Measurements from ENCODE around the gene MYO3A.

MYO3A gene

GRCh38 chr10:26029858-26030257, 95.8 kb downstream of the MYO3A start:
- no peak for TF ChIP-seq CTCF (IDR thresholded peaks at IDR 0.05; ENCODE audit: control insufficient read depth, insufficient read depth, low read depth, low read length, missing control alignments)
- no peak for DNase-seq (ENCODE audit: low read depth)
- no peak overlapping the region for H3K4me3 ChIP-seq (ENCODE audit: control insufficient read depth, low read depth, low read length)

- H3K4me3 ChIP-seq (ENCODE audit: control insufficient read depth, low read depth, low read length), result no peak overlapping the region
- DNase-seq (ENCODE audit: low read depth), result no peak
- no peak for TF ChIP-seq CTCF (IDR thresholded peaks at IDR 0.05; ENCODE audit: control insufficient read depth, insufficient read depth, low read depth, low read length, missing control alignments)
Measured at GRCh38 chr10:26031300-26031699, 97.3 kb downstream of the MYO3A start.

- no peak for DNase-seq (ENCODE audit: low read depth)
- H3K4me3 ChIP-seq (ENCODE audit: control insufficient read depth, low read depth, low read length), result no peak overlapping the region
- no peak for TF ChIP-seq CTCF (IDR thresholded peaks at IDR 0.05; ENCODE audit: control insufficient read depth, insufficient read depth, low read depth, low read length, missing control alignments)
Measured at GRCh38 chr10:26043469-26043868, 109.4 kb downstream of the MYO3A start.

- no peak overlapping the region for H3K4me3 ChIP-seq (ENCODE audit: control insufficient read depth, low read depth, low read length)
- TF ChIP-seq CTCF (IDR thresholded peaks at IDR 0.05; ENCODE audit: control insufficient read depth, insufficient read depth, low read depth, low read length, missing control alignments), result no peak
- DNase-seq (ENCODE audit: low read depth), result no peak
Measured at GRCh38 chr10:26044141-26044749, 110.2 kb downstream of the MYO3A start.

- no peak overlapping the region for H3K4me3 ChIP-seq (ENCODE audit: control insufficient read depth, low read depth, low read length)
- no peak for TF ChIP-seq CTCF (IDR thresholded peaks at IDR 0.05; ENCODE audit: control insufficient read depth, insufficient read depth, low read depth, low read length, missing control alignments)
- no peak for DNase-seq (ENCODE audit: low read depth)
Measured at GRCh38 chr10:26046073-26046700, 112.2 kb downstream of the MYO3A start.

GRCh38 chr10:26048756-26049155, 114.7 kb downstream of the MYO3A start:
- TF ChIP-seq CTCF (IDR thresholded peaks at IDR 0.05; ENCODE audit: control insufficient read depth, insufficient read depth, low read depth, low read length, missing control alignments), result no peak
- DNase-seq (ENCODE audit: low read depth), result no peak
- H3K4me3 ChIP-seq (ENCODE audit: control insufficient read depth, low read depth, low read length), result no peak overlapping the region
